GM18502 (cell line): Measurements from ENCODE around the gene APH1A.
A peak's percentile ranks its signal among the peaks of the same experiment; 100 is the strongest.
"Not testable (repeated sequence)": the region's sequence is repeated elsewhere in the genome, so short reads cannot be mapped to it uniquely, and the experiment has no call there.

Experiments
- ATAC-seq: cut with Tn5 transposase; IDR thresholded peaks from one replicate; pipeline ENCODE4 v1.9.1; 2021; ENCODE audit warnings: mild to moderate bottlenecking; ENCODE audit not compliant: unreplicated experiment, poor library complexity

APH1A gene

GRCh38 chr1:150269451-150269850 lies 635 bp upstream of the APH1A start:
- ATAC-seq = no peak

- ATAC-seq = peak; percentile 23
These were observed 494 bp downstream of the APH1A start for GRCh38 chr1:150268340-150268704.

- ATAC-seq = no peak
These were observed 920 bp downstream of the APH1A start for GRCh38 chr1:150267896-150268295.

- ATAC-seq = no peak
These were observed 5.3 kb downstream of the APH1A start for GRCh38 chr1:150263549-150263948.

- no peak for ATAC-seq
These were observed 6.2 kb downstream of the APH1A start for GRCh38 chr1:150262388-150263320.

- no peak for ATAC-seq
These were observed 7.4 kb downstream of the APH1A start for GRCh38 chr1:150261367-150261766.

GRCh38 chr1:150259758-150260669 lies 8.8 kb downstream of the APH1A start:
- no peak for ATAC-seq

- ATAC-seq = no peak
These were observed 9.6 kb downstream of the APH1A start for GRCh38 chr1:150259217-150259616.

- no peak for ATAC-seq
These were observed 10.9 kb downstream of the APH1A start, which contains the start of gene CA14 for GRCh38 chr1:150257624-150258585. CA14 (plus strand) TSS chr1:150257774; CDS start chr1:150258129, 355 bp downstream.

- no peak for ATAC-seq
These were observed 12.1 kb downstream of the APH1A start for GRCh38 chr1:150256554-150257341.

GRCh38 chr1:150256198-150256553 lies 12.6 kb downstream of the APH1A start:
- no peak for ATAC-seq

GRCh38 chr1:150249936-150250335 lies 18.9 kb downstream of the APH1A start:
- ATAC-seq = no peak

GRCh38 chr1:150243003-150243402 lies 25.8 kb downstream of the APH1A start:
- ATAC-seq = no peak

- ATAC-seq = no peak
These were observed 31.1 kb downstream of the APH1A start for GRCh38 chr1:150237746-150238145.

GRCh38 chr1:150237176-150237575 lies 31.6 kb downstream of the APH1A start:
- not testable (repeated sequence) for ATAC-seq

- no peak for ATAC-seq
These were observed 32.2 kb downstream of the APH1A start for GRCh38 chr1:150236614-150237100.

- ATAC-seq = peak; percentile 82
These were observed 32.8 kb downstream of the APH1A start, which contains the start of gene ANP32E for GRCh38 chr1:150235852-150236613. ANP32E (minus strand) TSS chr1:150236112; CDS start chr1:150235786, 326 bp downstream.

GRCh38 chr1:150235294-150235851 lies 33.4 kb downstream of the APH1A start:
- no peak for ATAC-seq
